SK-N-SH (cell line): ENCODE results near the gene PPL. TPM values are rescaled to one million over a fixed set of nuclear protein-coding genes. Genes with fewer than 3 reads are reported as not detected.

Experiments
- CTCF ChIA-PET: fragments of 300-600, 350-600 bp; formaldehyde crosslinking; extraction: SDS; loops from one replicate; lab custom pipeline; 2021; lab: Yijun Ruan, JAX
- POLR2A ChIA-PET: fragments of 350-600 bp; sonication (Branson Sonifier 250); formaldehyde crosslinking; extraction: SDS; loops from one replicate; lab custom pipeline; 2020; ENCODE audit warnings: antibody characterized with exemption, inconsistent platforms; lab: Yijun Ruan, JAX
- DNase-seq: peaks from one replicate; pipeline ENCODE4 v3.0.0; 2012
- H2AFZ ChIP-seq: fragments of 200-600 bp; sonication (generic); 2 replicates; pipeline ENCODE4 v1.8.1; 2016; ENCODE audit warnings: antibody characterized with exemption, mild to moderate bottlenecking, low read depth
- H3F3A ChIP-seq: fragments of 200-600 bp; sonication (generic); replicated peaks from 2 replicates; pipeline ENCODE3; 2016; ENCODE audit warnings: antibody characterized with exemption, mild to moderate bottlenecking; ENCODE audit not compliant: insufficient read depth
- H3K27ac ChIP-seq, 2 experiments: fragments of 200-500 bp in 1 of 2; fragments of 200-600 bp in 1 of 2; sonication (Bioruptor generic) in 1 of 2; sonication (generic), shearing (Covaris generic) in 1 of 2; 2 replicates each; pipeline versions ENCODE4 v1.5.1 to v1.6.1; 2014 to 2016; ENCODE audit warnings: low read depth in 2 of 2, inconsistent platforms in 1 of 2, low read length in 1 of 2, mild to moderate bottlenecking in 1 of 2, mixed read lengths in 1 of 2
- H3K27me3 ChIP-seq: fragments of 200-600 bp; sonication (generic), shearing (Covaris generic); 2 replicates; pipeline ENCODE4 v1.6.1; 2016; ENCODE audit warnings: mixed run types; ENCODE audit not compliant: insufficient read depth
- H3K36me3 ChIP-seq, 2 experiments: fragments of 200-500 bp in 1 of 2; fragments of 200-600 bp in 1 of 2; sonication (Bioruptor generic) in 1 of 2; sonication (generic) in 1 of 2; replicated peaks in 1 of 2; 2 replicates each; pipeline versions ENCODE3 to v1.5.1; 2014 to 2016; ENCODE audit warnings: low read length in 1 of 2, mild to moderate bottlenecking in 1 of 2; ENCODE audit not compliant: insufficient read depth in 2 of 2, control insufficient read depth in 1 of 2
- H3K4me1 ChIP-seq, 2 experiments: fragments of 200-500 bp in 1 of 2; fragments of 200-600 bp in 1 of 2; sonication (Bioruptor generic) in 1 of 2; sonication (generic), shearing (Covaris generic) in 1 of 2; 2 replicates each; pipeline versions ENCODE4 v1.5.1 to v1.6.1; 2014 to 2016; ENCODE audit warnings: low read depth in 1 of 2, low read length in 1 of 2, mixed run types in 1 of 2; ENCODE audit not compliant: insufficient read depth in 2 of 2, control insufficient read depth in 1 of 2
- H3K4me2 ChIP-seq: fragments of 200-600 bp; sonication (generic), shearing (Covaris generic); 2 replicates; pipeline ENCODE4 v1.6.1; 2017; ENCODE audit warnings: mixed run types
- H3K4me3 ChIP-seq, 2 experiments: fragments of 200-500 bp in 1 of 2; fragments of 200-600 bp in 1 of 2; sonication (Bioruptor generic) in 1 of 2; sonication (generic), shearing (Covaris generic) in 1 of 2; 2 replicates each; pipeline versions ENCODE4 v1.5.1 to v1.8.1; 2014 to 2016; ENCODE audit warnings: low read depth in 2 of 2, inconsistent platforms in 1 of 2, low read length in 1 of 2, mild to moderate bottlenecking in 1 of 2, mixed read lengths in 1 of 2, moderate library complexity in 1 of 2
- H3K79me2 ChIP-seq: fragments of 200-600 bp; sonication (generic); 2 replicates; pipeline ENCODE4 v1.8.1; 2017; ENCODE audit warnings: mild to moderate bottlenecking; ENCODE audit not compliant: insufficient read depth
- H3K9ac ChIP-seq: fragments of 200-600 bp; sonication (generic); 2 replicates; pipeline ENCODE4 v1.6.1; 2017; ENCODE audit warnings: mixed run types
- H3K9me2 ChIP-seq: fragments of 200-600 bp; sonication (generic); 2 replicates; pipeline ENCODE4 v1.6.1; 2017; ENCODE audit warnings: mixed run types
- H3K9me3 ChIP-seq: fragments of 200-600 bp; sonication (generic); 2 replicates; pipeline ENCODE4 v1.6.1; 2017; ENCODE audit warnings: mixed run types, mild to moderate bottlenecking, moderate library complexity
- H4K20me1 ChIP-seq: fragments of 200-600 bp; sonication (generic); 2 replicates; pipeline ENCODE4 v1.6.1; 2017; ENCODE audit warnings: mild to moderate bottlenecking, mixed run types; ENCODE audit not compliant: insufficient read depth
- ELF1 ChIP-seq: IDR thresholded peaks from 2 replicates; pipeline ENCODE4 v1.4.0; 2012
- EP300 ChIP-seq, 2 experiments: IDR thresholded peaks; 2 replicates each; pipeline versions ENCODE4 v1.4.0 to v1.6.1; 2012; ENCODE audit warnings: borderline replicate concordance in 1 of 2, low read depth in 1 of 2, low read length in 1 of 2
- EZH2phosphoT487 ChIP-seq: fragments of 200-600 bp; sonication (generic); IDR thresholded peaks from 2 replicates; pipeline ENCODE4 v1.6.1; 2017; ENCODE audit warnings: low read depth, mixed run types, mild to moderate bottlenecking, antibody characterized with exemption, moderate library complexity, borderline replicate concordance
- FOSL2 ChIP-seq: IDR thresholded peaks from 2 replicates; pipeline ENCODE4 v1.4.0; 2012; ENCODE audit warnings: low read depth, mild to moderate bottlenecking, moderate library complexity, borderline replicate concordance
- FOXJ3 ChIP-seq: sonication (generic); formaldehyde crosslinking; IDR thresholded peaks from 2 replicates; pipeline ENCODE4 v1.5.1; 2020; ENCODE audit warnings: mild to moderate bottlenecking, missing genetic modification reagents
- FOXM1 ChIP-seq: IDR thresholded peaks from 2 replicates; pipeline ENCODE4 v1.4.0; 2012; ENCODE audit warnings: low read depth, mild to moderate bottlenecking
- GABPA ChIP-seq: IDR thresholded peaks from 2 replicates; pipeline ENCODE4 v1.4.0; 2012; ENCODE audit warnings: low read depth, mild to moderate bottlenecking
- MEF2A ChIP-seq: IDR thresholded peaks from 2 replicates; pipeline ENCODE4 v1.4.0; 2012; ENCODE audit warnings: low read depth, borderline replicate concordance
- MXI1 ChIP-seq: IDR thresholded peaks from 2 replicates; pipeline ENCODE4 v1.6.1; 2012; ENCODE audit warnings: mild to moderate bottlenecking, low read depth, low read length, improper control_type of control experiment
- NFIC ChIP-seq: IDR thresholded peaks from 2 replicates; pipeline ENCODE4 v1.4.0; 2012; ENCODE audit warnings: borderline replicate concordance
- NRF1 ChIP-seq: IDR thresholded peaks from 2 replicates; pipeline ENCODE4 v1.6.1; 2012; ENCODE audit warnings: low read depth, mild to moderate bottlenecking, low read length
- RCOR1 ChIP-seq: fragments of 150-350 bp; IDR thresholded peaks from 2 replicates; pipeline ENCODE4 v1.6.1; 2017; ENCODE audit warnings: antibody characterized with exemption, low read length
- RFX5 ChIP-seq: IDR thresholded peaks from 2 replicates; pipeline ENCODE4 v1.6.1; 2012; ENCODE audit warnings: mild to moderate bottlenecking, improper control_type of control experiment, low read length
- SIN3A ChIP-seq: IDR thresholded peaks from 2 replicates; pipeline ENCODE4 v1.6.1; 2012; ENCODE audit warnings: low read depth, mild to moderate bottlenecking, low read length, moderate library complexity, borderline replicate concordance
- SMC3 ChIP-seq: IDR thresholded peaks from 2 replicates; pipeline ENCODE4 v1.6.1; 2012; ENCODE audit warnings: low read depth, low read length, improper control_type of control experiment
- TAF1 ChIP-seq: IDR thresholded peaks from 2 replicates; pipeline ENCODE4 v1.6.1; 2012; ENCODE audit warnings: low read depth, mild to moderate bottlenecking, low read length, moderate library complexity, borderline replicate concordance
- TCF12 ChIP-seq: IDR thresholded peaks from 2 replicates; pipeline ENCODE4 v1.4.0; 2012
- YY1 ChIP-seq: IDR thresholded peaks from 2 replicates; pipeline ENCODE4 v1.4.0; 2012; ENCODE audit warnings: low read depth, mild to moderate bottlenecking
- WGBS: methylation state at CpG from one replicate; pipeline ENCODE4 v1.1.6; 2017; ENCODE audit warnings: low lambda C conversion rate; 5-methylcytosine and 5-hydroxymethylcytosine counted together
- polyA plus RNA-seq, 3 experiments: library from polyadenylated mRNA; depleted of rRNA; stranded (reverse); fragments of >200 nt; gene quantifications; 2 replicates each; pipeline ENCODE4 v1.2.3, GENCODE V29; 2012
- TF ChIP-seq, protein P1 (sequence below): IDR thresholded peaks from 2 replicates; pipeline ENCODE4 v1.4.0; 2012; ENCODE audit warnings: low read depth, borderline replicate concordance
- TF ChIP-seq, protein P2 (sequence below): IDR thresholded peaks from 2 replicates; pipeline ENCODE4 v1.4.0; 2012; ENCODE audit warnings: low read depth, borderline replicate concordance
- TF ChIP-seq, protein P3 (sequence below): fragments of 150-350 bp; IDR thresholded peaks from 2 replicates; pipeline ENCODE4 v1.6.1; 2016; ENCODE audit warnings: mild to moderate bottlenecking, low read depth, low read length
- TF ChIP-seq, protein P4 (sequence below): IDR thresholded peaks from 2 replicates; pipeline ENCODE4 v1.6.1; 2012; ENCODE audit warnings: mild to moderate bottlenecking, low read depth, low read length, moderate library complexity

The PPL gene
- polyA plus RNA-seq, 1 of the 3 experiments (the other 2 are of a cell fraction): 24.6 TPM

DNA sequence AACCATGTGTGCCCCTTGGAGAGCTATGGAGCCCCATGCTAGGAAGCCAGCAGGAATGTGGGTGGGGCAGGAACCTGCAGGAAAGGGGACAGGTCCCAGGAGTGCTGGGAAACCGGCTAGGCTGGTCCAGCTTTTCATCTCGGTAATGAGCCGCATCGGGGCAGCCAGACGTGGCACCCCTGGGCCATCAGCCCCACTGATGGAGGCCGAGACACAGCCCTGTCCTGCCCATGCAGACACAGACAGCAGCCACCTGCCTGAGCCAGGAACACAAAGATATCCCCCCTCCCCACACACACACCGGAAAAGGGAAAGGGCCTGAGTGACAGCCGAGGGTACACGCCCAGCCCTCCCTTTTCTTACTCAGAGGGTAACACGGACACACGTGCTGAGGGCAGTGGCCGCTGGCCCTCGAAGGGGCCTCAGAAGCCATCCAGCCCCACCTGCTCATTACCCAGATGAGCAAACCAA, 18.1 kb downstream of the PPL start:
- no peak for DNase-seq
- WGBS: 93% methylated on average over 10 of the region's 13 CpGs
- H3K27me3 ChIP-seq: no peaks in the 10 kb centered on the region
- TF ChIP-seq TAF1 (no peak), SMC3 (no peak), RFX5 (no peak), FOSL2 (no peak), RCOR1 (no peak), FOXJ3 (CRISPR knock-in tag) (no peak), TCF12 (no peak)
- TF ChIP-seq, protein P1, sequence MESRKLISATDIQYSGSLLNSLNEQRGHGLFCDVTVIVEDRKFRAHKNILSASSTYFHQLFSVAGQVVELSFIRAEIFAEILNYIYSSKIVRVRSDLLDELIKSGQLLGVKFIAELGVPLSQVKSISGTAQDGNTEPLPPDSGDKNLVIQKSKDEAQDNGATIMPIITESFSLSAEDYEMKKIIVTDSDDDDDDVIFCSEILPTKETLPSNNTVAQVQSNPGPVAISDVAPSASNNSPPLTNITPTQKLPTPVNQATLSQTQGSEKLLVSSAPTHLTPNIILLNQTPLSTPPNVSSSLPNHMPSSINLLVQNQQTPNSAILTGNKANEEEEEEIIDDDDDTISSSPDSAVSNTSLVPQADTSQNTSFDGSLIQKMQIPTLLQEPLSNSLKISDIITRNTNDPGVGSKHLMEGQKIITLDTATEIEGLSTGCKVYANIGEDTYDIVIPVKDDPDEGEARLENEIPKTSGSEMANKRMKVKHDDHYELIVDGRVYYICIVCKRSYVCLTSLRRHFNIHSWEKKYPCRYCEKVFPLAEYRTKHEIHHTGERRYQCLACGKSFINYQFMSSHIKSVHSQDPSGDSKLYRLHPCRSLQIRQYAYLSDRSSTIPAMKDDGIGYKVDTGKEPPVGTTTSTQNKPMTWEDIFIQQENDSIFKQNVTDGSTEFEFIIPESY: no peak
- no peaks in the 10 kb centered on the region for H3K79me2 ChIP-seq
- no peak overlapping the region for H3K4me3 ChIP-seq
- H3K4me1 ChIP-seq: 0 out of 4 replicates have a peak, but pooled peaks cover 0 to 8% of the 10 kb centered on the region in 2 experiments
- no peaks in the 10 kb centered on the region for H3K36me3 ChIP-seq
- CTCF ChIA-PET: no interaction called here
- H3F3A ChIP-seq: no peaks in the 10 kb centered on the region
- H4K20me1 ChIP-seq: no peaks in the 10 kb centered on the region
- no peak overlapping the region for H3K4me2 ChIP-seq
- POLR2A ChIA-PET: no interaction called here
- no peaks in the 10 kb centered on the region for H3K9me3 ChIP-seq
- H3K9ac ChIP-seq: no peak overlapping the region
- no peak overlapping the region for H2AFZ ChIP-seq
- no peaks in the 10 kb centered on the region for H3K9me2 ChIP-seq
- no peak overlapping the region for H3K27ac ChIP-seq

DNA sequence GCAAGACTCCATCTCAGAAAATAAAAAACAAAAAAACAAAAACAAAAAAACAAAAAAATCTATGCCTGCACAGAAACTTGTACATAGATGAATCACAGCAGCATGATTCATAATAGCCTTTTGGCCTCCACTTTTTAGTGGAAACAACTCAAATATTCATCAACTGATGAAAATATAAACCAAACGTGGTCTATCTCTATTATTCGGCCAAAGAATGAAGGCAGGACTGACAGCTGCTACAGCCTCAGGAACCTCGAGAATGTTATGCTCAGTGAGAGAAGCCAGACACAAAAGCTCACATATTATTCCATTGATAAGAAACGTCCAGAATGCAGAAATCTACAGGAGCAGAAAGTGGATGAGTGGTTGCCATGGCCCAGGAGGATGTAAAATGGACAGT, 19.8 kb downstream of the PPL start:
- Histone ChIP-seq H3K4me2 (no peak overlapping the region), H3K36me3 (no peaks in the 10 kb centered on the region), H3K9ac (no peak overlapping the region), H3K79me2 (no peaks in the 10 kb centered on the region), H3K4me1 (0 out of 4 replicates have a peak, but pooled peaks cover 0 to 8% of the 10 kb centered on the region in 2 experiments), H3K4me3 (no peak overlapping the region), H3K9me2 (no peaks in the 10 kb centered on the region), H4K20me1 (no peaks in the 10 kb centered on the region), H3K27me3 (no peaks in the 10 kb centered on the region), H3K27ac (peak overlapping the region in 1 of 2 experiments; percentile 24; a peak in 1 of 4 replicates), H3K9me3 (no peaks in the 10 kb centered on the region), H3F3A (no peaks in the 10 kb centered on the region), H2AFZ (no peak overlapping the region)
- DNase-seq: no peak
- POLR2A ChIA-PET: no interaction called here
- CTCF ChIA-PET: interaction anchor here (1.1 kb wide), 1 partner anchor 17 kb away, joined by 3 read pairs; no protein-coding TSS in a partner anchor
- WGBS: 22% methylated on average over 4 of the region's 4 CpGs
- TF ChIP-seq MXI1: no peak
- no peak for TF ChIP-seq EZH2phosphoT487
- no peak for TF ChIP-seq FOXM1
- no peak for TF ChIP-seq RFX5
- TF ChIP-seq YY1: no peak
- no peak for TF ChIP-seq SIN3A
- 0 out of 2 replicates have a peak, but pooled peaks have one; percentile 15 for TF ChIP-seq NFIC
- TF ChIP-seq TCF12: peak; percentile 60; the same call in 1 of the 2 replicates
- TF ChIP-seq MEF2A: no peak
- no peak for TF ChIP-seq ELF1
- TF ChIP-seq, protein P2, sequence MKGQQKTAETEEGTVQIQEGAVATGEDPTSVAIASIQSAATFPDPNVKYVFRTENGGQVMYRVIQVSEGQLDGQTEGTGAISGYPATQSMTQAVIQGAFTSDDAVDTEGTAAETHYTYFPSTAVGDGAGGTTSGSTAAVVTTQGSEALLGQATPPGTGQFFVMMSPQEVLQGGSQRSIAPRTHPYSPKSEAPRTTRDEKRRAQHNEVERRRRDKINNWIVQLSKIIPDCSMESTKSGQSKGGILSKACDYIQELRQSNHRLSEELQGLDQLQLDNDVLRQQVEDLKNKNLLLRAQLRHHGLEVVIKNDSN: no peak
- TF ChIP-seq, protein P3, sequence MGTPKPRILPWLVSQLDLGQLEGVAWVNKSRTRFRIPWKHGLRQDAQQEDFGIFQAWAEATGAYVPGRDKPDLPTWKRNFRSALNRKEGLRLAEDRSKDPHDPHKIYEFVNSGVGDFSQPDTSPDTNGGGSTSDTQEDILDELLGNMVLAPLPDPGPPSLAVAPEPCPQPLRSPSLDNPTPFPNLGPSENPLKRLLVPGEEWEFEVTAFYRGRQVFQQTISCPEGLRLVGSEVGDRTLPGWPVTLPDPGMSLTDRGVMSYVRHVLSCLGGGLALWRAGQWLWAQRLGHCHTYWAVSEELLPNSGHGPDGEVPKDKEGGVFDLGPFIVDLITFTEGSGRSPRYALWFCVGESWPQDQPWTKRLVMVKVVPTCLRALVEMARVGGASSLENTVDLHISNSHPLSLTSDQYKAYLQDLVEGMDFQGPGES: no peak
- no peak for TF ChIP-seq GABPA
- no peak for TF ChIP-seq EP300 (IDR thresholded peaks at IDR 0.05; ENCODE audit: borderline replicate concordance in 1 of 2, low read depth in 1 of 2, low read length in 1 of 2)
- no peak for TF ChIP-seq NRF1
- TF ChIP-seq, protein P4, sequence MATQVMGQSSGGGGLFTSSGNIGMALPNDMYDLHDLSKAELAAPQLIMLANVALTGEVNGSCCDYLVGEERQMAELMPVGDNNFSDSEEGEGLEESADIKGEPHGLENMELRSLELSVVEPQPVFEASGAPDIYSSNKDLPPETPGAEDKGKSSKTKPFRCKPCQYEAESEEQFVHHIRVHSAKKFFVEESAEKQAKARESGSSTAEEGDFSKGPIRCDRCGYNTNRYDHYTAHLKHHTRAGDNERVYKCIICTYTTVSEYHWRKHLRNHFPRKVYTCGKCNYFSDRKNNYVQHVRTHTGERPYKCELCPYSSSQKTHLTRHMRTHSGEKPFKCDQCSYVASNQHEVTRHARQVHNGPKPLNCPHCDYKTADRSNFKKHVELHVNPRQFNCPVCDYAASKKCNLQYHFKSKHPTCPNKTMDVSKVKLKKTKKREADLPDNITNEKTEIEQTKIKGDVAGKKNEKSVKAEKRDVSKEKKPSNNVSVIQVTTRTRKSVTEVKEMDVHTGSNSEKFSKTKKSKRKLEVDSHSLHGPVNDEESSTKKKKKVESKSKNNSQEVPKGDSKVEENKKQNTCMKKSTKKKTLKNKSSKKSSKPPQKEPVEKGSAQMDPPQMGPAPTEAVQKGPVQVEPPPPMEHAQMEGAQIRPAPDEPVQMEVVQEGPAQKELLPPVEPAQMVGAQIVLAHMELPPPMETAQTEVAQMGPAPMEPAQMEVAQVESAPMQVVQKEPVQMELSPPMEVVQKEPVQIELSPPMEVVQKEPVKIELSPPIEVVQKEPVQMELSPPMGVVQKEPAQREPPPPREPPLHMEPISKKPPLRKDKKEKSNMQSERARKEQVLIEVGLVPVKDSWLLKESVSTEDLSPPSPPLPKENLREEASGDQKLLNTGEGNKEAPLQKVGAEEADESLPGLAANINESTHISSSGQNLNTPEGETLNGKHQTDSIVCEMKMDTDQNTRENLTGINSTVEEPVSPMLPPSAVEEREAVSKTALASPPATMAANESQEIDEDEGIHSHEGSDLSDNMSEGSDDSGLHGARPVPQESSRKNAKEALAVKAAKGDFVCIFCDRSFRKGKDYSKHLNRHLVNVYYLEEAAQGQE: no peak
